WI38 (cell line): ENCODE data around the gene NARF.

Experiments used
- H3K4me3 ChIP-seq: 2 replicates; pipeline ENCODE4 v1.5.1; 2011; ENCODE audit warnings: low read depth, mild to moderate bottlenecking, control low read depth, low read length
- TF ChIP-seq, protein P1 (sequence below): IDR thresholded peaks from 2 replicates; pipeline ENCODE4 v1.5.1; 2012; ENCODE audit warnings: low read depth, mild to moderate bottlenecking, control low read depth, low read length

Gene NARF

GRCh38 chr17:82439194-82439828 lies 19.2 kb upstream of the NARF start:
- TF ChIP-seq, protein P1, sequence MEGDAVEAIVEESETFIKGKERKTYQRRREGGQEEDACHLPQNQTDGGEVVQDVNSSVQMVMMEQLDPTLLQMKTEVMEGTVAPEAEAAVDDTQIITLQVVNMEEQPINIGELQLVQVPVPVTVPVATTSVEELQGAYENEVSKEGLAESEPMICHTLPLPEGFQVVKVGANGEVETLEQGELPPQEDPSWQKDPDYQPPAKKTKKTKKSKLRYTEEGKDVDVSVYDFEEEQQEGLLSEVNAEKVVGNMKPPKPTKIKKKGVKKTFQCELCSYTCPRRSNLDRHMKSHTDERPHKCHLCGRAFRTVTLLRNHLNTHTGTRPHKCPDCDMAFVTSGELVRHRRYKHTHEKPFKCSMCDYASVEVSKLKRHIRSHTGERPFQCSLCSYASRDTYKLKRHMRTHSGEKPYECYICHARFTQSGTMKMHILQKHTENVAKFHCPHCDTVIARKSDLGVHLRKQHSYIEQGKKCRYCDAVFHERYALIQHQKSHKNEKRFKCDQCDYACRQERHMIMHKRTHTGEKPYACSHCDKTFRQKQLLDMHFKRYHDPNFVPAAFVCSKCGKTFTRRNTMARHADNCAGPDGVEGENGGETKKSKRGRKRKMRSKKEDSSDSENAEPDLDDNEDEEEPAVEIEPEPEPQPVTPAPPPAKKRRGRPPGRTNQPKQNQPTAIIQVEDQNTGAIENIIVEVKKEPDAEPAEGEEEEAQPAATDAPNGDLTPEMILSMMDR = no peak
- no peak overlapping the region for H3K4me3 ChIP-seq

GRCh38 chr17:82439829-82440365 lies 18.6 kb upstream of the NARF start:
- TF ChIP-seq, protein P1 = no peak
- H3K4me3 ChIP-seq = no peak overlapping the region

DNA sequence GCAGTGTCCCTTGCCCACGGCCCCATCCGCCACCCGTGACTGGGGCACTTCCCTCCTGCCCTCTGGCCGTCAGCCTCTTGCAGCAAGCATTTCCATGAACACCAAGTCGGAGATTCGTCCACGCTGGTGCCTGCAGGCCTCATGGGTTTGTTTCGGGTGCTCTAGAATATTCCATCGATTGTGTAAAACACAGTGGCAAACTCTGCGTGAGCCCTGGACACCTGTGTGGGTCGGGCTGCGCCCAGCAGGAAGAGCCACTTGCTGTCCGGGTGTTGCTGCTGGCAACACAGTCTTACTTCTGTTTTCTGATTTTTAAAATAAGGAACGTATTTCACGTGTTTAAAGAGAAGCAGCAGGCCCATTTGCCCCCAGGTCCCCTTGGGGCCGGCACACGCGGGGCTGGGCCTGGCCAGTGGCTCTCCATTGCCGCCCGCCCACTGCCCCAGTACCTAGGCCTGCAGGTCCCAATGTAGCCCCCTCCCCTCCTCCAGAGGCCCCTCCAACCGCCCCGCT lies 18.0 kb upstream of the NARF start:
- H3K4me3 ChIP-seq = no peak overlapping the region
- TF ChIP-seq, protein P1 = no peak

DNA sequence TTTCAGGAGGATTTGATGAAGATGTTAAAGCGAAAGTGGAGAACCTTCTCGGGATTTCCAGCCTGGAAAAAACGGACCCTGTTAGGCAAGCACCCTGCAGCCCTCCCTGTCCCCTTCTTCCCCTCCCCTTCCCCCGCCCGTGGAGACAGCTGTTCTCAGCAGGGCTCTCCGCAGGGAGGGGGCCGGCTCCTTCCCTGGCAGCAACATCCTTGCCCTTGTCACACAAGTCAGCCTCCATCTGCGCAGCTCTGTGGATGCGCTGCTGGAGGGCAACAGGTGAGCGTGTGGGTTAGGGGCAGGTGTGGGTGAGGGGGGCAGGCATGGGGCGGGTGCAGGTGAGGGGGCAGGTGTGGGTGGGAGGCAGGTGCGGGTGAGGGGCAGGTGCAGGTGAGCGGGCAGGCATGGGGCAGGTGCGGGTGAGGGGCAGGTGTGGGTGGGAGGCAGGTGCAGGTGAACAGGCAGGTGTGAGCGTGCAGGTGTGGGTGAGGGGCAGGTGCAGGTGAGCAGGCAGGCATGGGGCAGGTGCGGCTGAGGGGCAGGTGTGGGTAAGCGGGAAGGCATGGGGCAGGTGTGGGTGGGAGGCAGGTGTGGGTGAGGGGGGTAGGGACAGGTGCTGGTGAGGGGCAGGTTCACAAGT lies 17.4 kb upstream of the NARF start:
- TF ChIP-seq, protein P1 = no peak
- H3K4me3 ChIP-seq = no peak overlapping the region

DNA sequence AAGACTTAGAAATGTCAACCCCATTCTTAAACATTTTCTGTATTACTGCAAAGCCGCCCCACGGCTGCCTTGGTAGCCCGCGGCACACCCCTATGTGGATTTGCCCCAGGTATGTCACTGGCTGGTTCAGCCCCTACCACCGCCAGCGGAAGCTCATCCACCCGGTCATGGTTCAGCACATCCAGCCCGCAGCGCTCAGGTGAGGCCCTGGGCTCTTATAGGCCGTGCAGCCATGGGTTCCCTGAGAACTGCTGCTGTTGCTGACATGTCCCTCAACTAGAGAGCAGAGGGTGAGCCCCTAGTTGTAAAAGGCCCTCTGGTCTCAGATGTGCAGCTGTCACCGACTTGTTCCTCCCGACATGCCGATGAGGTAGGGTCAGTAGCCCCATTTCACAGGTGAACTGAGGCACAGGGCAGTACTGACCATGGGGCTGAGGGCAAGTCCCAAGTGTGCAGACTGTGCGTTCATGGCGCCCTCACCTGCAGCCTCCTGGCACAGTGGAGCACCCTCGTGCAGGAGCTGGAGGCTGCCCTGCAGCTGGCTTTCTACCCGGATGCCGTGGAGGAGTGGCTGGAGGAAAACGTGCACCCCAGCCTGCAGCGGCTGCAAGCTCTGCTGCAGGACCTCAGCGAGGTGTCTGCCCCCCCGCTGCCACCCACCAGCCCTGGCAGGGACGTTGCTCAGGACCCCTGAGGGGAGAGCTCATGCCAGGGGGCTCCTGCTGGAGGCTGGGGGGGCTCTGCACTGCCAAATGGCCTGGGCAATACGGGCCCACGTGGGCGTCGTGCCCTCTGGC lies 16.7 kb upstream of the NARF start:
- TF ChIP-seq, protein P1 = no peak
- no peak overlapping the region for H3K4me3 ChIP-seq

DNA sequence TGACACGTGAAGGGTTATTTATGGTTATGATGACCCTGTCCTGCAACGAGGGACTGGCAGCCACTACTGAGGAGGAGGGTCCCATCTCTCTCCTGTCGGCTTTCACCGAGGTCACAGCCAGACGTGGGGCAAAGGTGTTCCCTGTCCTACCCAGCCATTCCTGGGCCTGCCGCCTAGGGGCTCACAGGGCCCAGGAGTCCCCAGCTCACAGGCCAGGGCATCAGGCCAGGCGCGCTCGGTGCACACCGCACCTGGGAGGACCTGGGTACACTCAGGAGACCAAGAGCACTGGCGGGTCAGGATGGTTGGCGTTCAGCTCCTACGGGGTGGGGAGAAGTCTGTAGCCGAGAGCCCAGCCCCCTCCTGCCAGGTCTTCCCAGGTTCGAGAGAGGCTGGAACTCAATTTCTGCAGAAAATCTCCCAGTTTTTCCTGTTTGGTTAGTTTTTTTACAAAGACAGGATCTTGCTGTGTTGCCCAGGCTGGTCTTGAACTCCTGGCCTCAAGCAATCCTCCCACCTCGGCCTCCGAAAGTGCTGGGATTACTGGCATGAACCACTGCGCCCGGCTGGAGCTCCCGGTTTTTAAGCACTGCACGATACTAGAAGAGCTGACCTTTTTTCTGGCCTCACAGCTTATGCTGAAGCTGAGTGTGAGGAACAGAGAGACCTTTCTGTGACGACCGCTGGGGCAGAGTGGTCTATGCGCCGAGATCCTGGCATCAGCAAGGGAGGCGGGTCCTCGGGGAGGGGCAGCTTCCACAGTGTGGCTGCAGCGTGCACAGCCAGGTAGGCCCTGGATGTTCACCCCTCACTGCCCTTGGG lies 15.7 kb upstream of the NARF start:
- no peak overlapping the region for H3K4me3 ChIP-seq
- TF ChIP-seq, protein P1 = no peak
